HEK293T (cell line): ENCODE measurements around the gene MEPCE.

Experiments
- CTCF ChIA-PET: fragments of 350-600 bp; formaldehyde crosslinking; extraction: SDS; loops from one replicate; lab custom pipeline; 2021; ENCODE audit warnings: antibody characterized with exemption, inconsistent platforms; lab: Yijun Ruan, JAX
- POLR2A ChIA-PET: fragments of 350-600 bp; formaldehyde crosslinking; extraction: SDS; loops from one replicate; lab custom pipeline; 2020; ENCODE audit warnings: antibody characterized with exemption, inconsistent platforms; lab: Yijun Ruan, JAX
- DNase-seq: peaks from one replicate; pipeline ENCODE4 v3.0.0; 2012; ENCODE audit warnings: mixed read lengths; ENCODE audit errors: extremely low spot score
- ARNT ChIP-seq: fragments of 450-650 bp; IDR thresholded peaks from 2 replicates; pipeline ENCODE4 v1.6.1; 2017; ENCODE audit warnings: mild to moderate bottlenecking
- BHLHE40 ChIP-seq: fragments of 450-650 bp; IDR thresholded peaks from 2 replicates; pipeline ENCODE4 v1.6.1; 2016; ENCODE audit warnings: mild to moderate bottlenecking, moderate library complexity, borderline replicate concordance
- CTBP1 ChIP-seq: fragments of 450-650 bp; IDR thresholded peaks from 2 replicates; pipeline ENCODE4 v1.6.1; 2016; ENCODE audit warnings: borderline replicate concordance
- ELF4 ChIP-seq: fragments of 450-650 bp; IDR thresholded peaks from 2 replicates; pipeline ENCODE4 v1.6.1; 2017; ENCODE audit warnings: antibody characterized with exemption
- FOXA1 ChIP-seq: fragments of 450-650 bp; IDR thresholded peaks from 2 replicates; pipeline ENCODE4 v1.6.1; 2016; ENCODE audit warnings: mild to moderate bottlenecking
- FOXK2 ChIP-seq: fragments of 450-650 bp; IDR thresholded peaks from 2 replicates; pipeline ENCODE4 v1.6.1; 2016; ENCODE audit warnings: mild to moderate bottlenecking
- FOXM1 ChIP-seq: fragments of 450-650 bp; IDR thresholded peaks from 2 replicates; pipeline ENCODE4 v1.6.1; 2017; ENCODE audit warnings: mild to moderate bottlenecking, borderline replicate concordance
- HDGF ChIP-seq: fragments of 450-650 bp; IDR thresholded peaks from 2 replicates; pipeline ENCODE4 v1.6.1; 2017; ENCODE audit warnings: antibody characterized with exemption, borderline replicate concordance
- L3MBTL2 ChIP-seq: fragments of 450-650 bp; conservative IDR thresholded peaks from 2 replicates; pipeline ENCODE4 v1.6.1; 2016; ENCODE audit warnings: mild to moderate bottlenecking
- LEF1 ChIP-seq: fragments of 450-650 bp; IDR thresholded peaks from 2 replicates; pipeline ENCODE4 v1.6.1; 2017; ENCODE audit warnings: mild to moderate bottlenecking, borderline replicate concordance
- NFRKB ChIP-seq: fragments of 450-650 bp; IDR thresholded peaks from 2 replicates; pipeline ENCODE4 v1.6.1; 2016; ENCODE audit warnings: mild to moderate bottlenecking, moderate library complexity
- PKNOX1 ChIP-seq: fragments of 450-650 bp; IDR thresholded peaks from 2 replicates; pipeline ENCODE4 v1.6.1; 2016
- SP1 ChIP-seq: fragments of 450-650 bp; IDR thresholded peaks from 2 replicates; pipeline ENCODE4 v1.6.1; 2017
- SUZ12 ChIP-seq: fragments of 450-650 bp; IDR thresholded peaks from 2 replicates; pipeline ENCODE4 v1.6.1; 2016; ENCODE audit warnings: mild to moderate bottlenecking
- TARDBP ChIP-seq: fragments of 450-650 bp; IDR thresholded peaks from 2 replicates; pipeline ENCODE4 v1.6.1; 2016
- ZNF384 ChIP-seq: fragments of 450-650 bp; IDR thresholded peaks from 2 replicates; pipeline ENCODE4 v1.6.1; 2016

The MEPCE gene

GRCh38 chr7:100387695-100388094, 41.9 kb upstream of the MEPCE start:
- no peak for DNase-seq
- TF ChIP-seq BHLHE40, result no peak
- TF ChIP-seq ZNF384, result no peak
- TF ChIP-seq CTBP1, result no peak
- TF ChIP-seq ARNT, result no peak
- no peak for TF ChIP-seq FOXK2
- no peak for TF ChIP-seq NFRKB
- TF ChIP-seq SUZ12, result no peak
- no peak for TF ChIP-seq LEF1
- TF ChIP-seq FOXM1, result no peak
- TF ChIP-seq HDGF, result no peak
- TF ChIP-seq TARDBP, result no peak
- TF ChIP-seq SP1, result no peak
- no peak for TF ChIP-seq ELF4
- TF ChIP-seq L3MBTL2, result no peak
- TF ChIP-seq PKNOX1, result no peak
- ChIA-PET POLR2A (interaction anchor here (1.1 kb wide), 1 partner anchor 41 kb away, joined by 3 read pairs; the partner anchor contains the start of gene ZCWPW1), CTCF (no interaction called here)

GRCh38 chr7:100389437-100390088, 40.1 kb upstream of the MEPCE start:
- ChIA-PET POLR2A (no interaction called here), CTCF (interaction anchor here (0.6 to 0.7 kb wide), 2 partner anchors 10 to 21 kb away, joined by 3 to 5 read pairs; no protein-coding TSS in a partner anchor)
- TF ChIP-seq FOXK2, result no peak
- TF ChIP-seq PKNOX1, result no peak
- no peak for TF ChIP-seq SP1
- no peak for TF ChIP-seq ARNT
- TF ChIP-seq ZNF384, result no peak
- no peak for TF ChIP-seq LEF1
- no peak for TF ChIP-seq SUZ12
- DNase-seq, result no peak

GRCh38 chr7:100390286-100391009, 39.2 kb upstream of the MEPCE start:
- POLR2A ChIA-PET, result interaction anchor here (1.4 kb wide), 1 partner anchor 39 kb away, joined by 5 read pairs; the partner anchor contains the start of genes MEPCE and ZCWPW1
- CTCF ChIA-PET, result no interaction called here
- DNase-seq, result no peak
- no peak for TF ChIP-seq LEF1
- no peak for TF ChIP-seq FOXA1
- TF ChIP-seq ZNF384, result no peak
- no peak for TF ChIP-seq SP1

GRCh38 chr7:100393233-100393905, 36.3 kb upstream of the MEPCE start:
- ChIA-PET POLR2A (no interaction called here), CTCF (interaction anchor here (1.3 kb wide), 1 partner anchor 15 kb away, joined by 5 read pairs; no protein-coding TSS in a partner anchor)
- no peak for DNase-seq
- TF ChIP-seq PKNOX1, result no peak
- no peak for TF ChIP-seq HDGF
- TF ChIP-seq FOXA1, result no peak
- TF ChIP-seq CTBP1, result no peak
- TF ChIP-seq TARDBP, result no peak
- TF ChIP-seq FOXK2, result no peak
- no peak for TF ChIP-seq SUZ12
- TF ChIP-seq ARNT, result no peak
- no peak for TF ChIP-seq L3MBTL2
- no peak for TF ChIP-seq ELF4
- TF ChIP-seq SP1, result no peak
- no peak for TF ChIP-seq LEF1
- no peak for TF ChIP-seq ZNF384
- TF ChIP-seq BHLHE40, result no peak
- TF ChIP-seq NFRKB, result no peak

GRCh38 chr7:100394077-100394476, 35.6 kb upstream of the MEPCE start:
- no peak for TF ChIP-seq FOXA1
- no peak for TF ChIP-seq L3MBTL2
- no peak for TF ChIP-seq SUZ12
- no peak for TF ChIP-seq ZNF384
- TF ChIP-seq HDGF, result no peak
- TF ChIP-seq FOXK2, result no peak
- no peak for TF ChIP-seq CTBP1
- TF ChIP-seq BHLHE40, result no peak
- no peak for TF ChIP-seq ARNT
- no peak for TF ChIP-seq LEF1
- no peak for TF ChIP-seq NFRKB
- no peak for TF ChIP-seq FOXM1
- TF ChIP-seq SP1, result no peak
- TF ChIP-seq PKNOX1, result no peak
- DNase-seq, result no peak
- CTCF ChIA-PET, result interaction anchor here (1.3 kb wide), 1 partner anchor 14 kb away, joined by 5 read pairs; no protein-coding TSS in a partner anchor
- POLR2A ChIA-PET, result no interaction called here
